ENCODE measurements around the gene AP4E1.
"Not testable (repeated sequence)": the region's sequence is repeated elsewhere in the genome, so short reads cannot be mapped to it uniquely, and the experiment has no call there.

Gene AP4E1

GRCh38 chr15:50939911-50940310, 31.4 kb downstream of the AP4E1 start:
- no peak for DNase-seq (ENCODE audit: low read depth)
- in situ Hi-C loops (cut with HindIII; ENCODE audit: low sequenced_read_pairs) = no loop called here
- no peak for TF ChIP-seq CTCF (IDR thresholded peaks at IDR 0.05; ENCODE audit: low read depth, low read length, missing control alignments)
- no peak overlapping the region for H3K4me3 ChIP-seq (ENCODE audit: low read depth, low read length)

- DNase-seq (ENCODE audit: low read depth) = peak; percentile 8
- TF ChIP-seq CTCF (IDR thresholded peaks at IDR 0.05; ENCODE audit: low read depth, low read length, missing control alignments) = no peak
- in situ Hi-C loops (cut with HindIII; ENCODE audit: low sequenced_read_pairs) = no loop called here
- no peak overlapping the region for H3K4me3 ChIP-seq (ENCODE audit: low read depth, low read length)
Measured at GRCh38 chr15:50940506-50940905, 32.0 kb downstream of the AP4E1 start.

- TF ChIP-seq CTCF (IDR thresholded peaks at IDR 0.05; ENCODE audit: low read depth, low read length, missing control alignments) = no peak
- no peak overlapping the region for H3K4me3 ChIP-seq (ENCODE audit: low read depth, low read length)
- DNase-seq (ENCODE audit: low read depth) = no peak
- in situ Hi-C loops (cut with HindIII; ENCODE audit: low sequenced_read_pairs) = no loop called here
Measured at GRCh38 chr15:50943638-50944037, 35.2 kb downstream of the AP4E1 start.

GRCh38 chr15:50944672-50945071, 36.2 kb downstream of the AP4E1 start:
- in situ Hi-C loops (cut with HindIII; ENCODE audit: low sequenced_read_pairs) = no loop called here
- no peak for DNase-seq (ENCODE audit: low read depth)
- TF ChIP-seq CTCF (IDR thresholded peaks at IDR 0.05; ENCODE audit: low read depth, low read length, missing control alignments) = no peak
- H3K4me3 ChIP-seq (ENCODE audit: low read depth, low read length) = no peak overlapping the region

- no peak for TF ChIP-seq CTCF (IDR thresholded peaks at IDR 0.05; ENCODE audit: low read depth, low read length, missing control alignments)
- in situ Hi-C loops (cut with HindIII; ENCODE audit: low sequenced_read_pairs) = no loop called here
- no peak overlapping the region for H3K4me3 ChIP-seq (ENCODE audit: low read depth, low read length)
- DNase-seq (ENCODE audit: low read depth) = no peak
Measured at GRCh38 chr15:50945725-50946124, 37.2 kb downstream of the AP4E1 start.

- in situ Hi-C loops (cut with HindIII; ENCODE audit: low sequenced_read_pairs) = not testable (repeated sequence)
Measured at GRCh38 chr15:50950745-50951144, 42.3 kb downstream of the AP4E1 start.

GRCh38 chr15:50953302-50953701, 44.8 kb downstream of the AP4E1 start:
- no peak for DNase-seq (ENCODE audit: low read depth)
- in situ Hi-C loops (cut with HindIII; ENCODE audit: low sequenced_read_pairs) = no loop called here
- H3K4me3 ChIP-seq (ENCODE audit: low read depth, low read length) = no peak overlapping the region
- no peak for TF ChIP-seq CTCF (IDR thresholded peaks at IDR 0.05; ENCODE audit: low read depth, low read length, missing control alignments)

More at GRCh38 chr15:50950745-50951144, 42.3 kb downstream of the AP4E1 start:
- H3K4me3 ChIP-seq (ENCODE audit: low read depth, low read length); DNase-seq (ENCODE audit: low read depth): not testable (repeated sequence)

GRCh38 chr15:50954837-50955236, 46.4 kb downstream of the AP4E1 start:
- in situ Hi-C loops (cut with HindIII; ENCODE audit: low sequenced_read_pairs); DNase-seq (ENCODE audit: low read depth); H3K4me3 ChIP-seq (ENCODE audit: low read depth, low read length): not testable (repeated sequence)
